HG02938 (cell line): ENCODE data around the gene PRR15L.
"Not testable (repeated sequence)": the region's sequence is repeated elsewhere in the genome, so short reads cannot be mapped to it uniquely, and the experiment has no call there.

Experiments used
- ATAC-seq: cut with Tn5 transposase; IDR thresholded peaks from one replicate; pipeline ENCODE4 v1.9.1; 2021; ENCODE audit warnings: mild to moderate bottlenecking, moderate library complexity; ENCODE audit not compliant: unreplicated experiment

Gene PRR15L

DNA sequence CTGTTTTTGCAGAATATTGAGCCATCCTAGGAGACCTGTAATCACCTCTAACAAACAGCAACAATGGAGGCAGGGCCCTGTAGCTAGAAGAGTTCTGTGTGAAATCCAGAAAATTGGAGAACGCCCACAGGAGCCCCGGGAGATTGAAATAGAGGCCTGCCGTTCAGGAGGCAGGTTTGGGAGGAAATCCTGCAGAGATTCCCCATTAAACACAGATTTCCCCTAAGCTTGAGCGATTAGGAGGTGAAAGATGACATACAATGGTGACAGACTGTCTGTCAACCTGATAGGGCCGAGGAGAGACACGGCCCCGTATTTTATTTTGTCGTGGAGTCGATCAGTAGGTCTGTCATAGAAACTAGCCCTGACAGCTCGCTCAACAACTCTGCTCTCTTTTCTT lies 31.5 kb upstream of the PRR15L start:
- no peak for ATAC-seq

DNA sequence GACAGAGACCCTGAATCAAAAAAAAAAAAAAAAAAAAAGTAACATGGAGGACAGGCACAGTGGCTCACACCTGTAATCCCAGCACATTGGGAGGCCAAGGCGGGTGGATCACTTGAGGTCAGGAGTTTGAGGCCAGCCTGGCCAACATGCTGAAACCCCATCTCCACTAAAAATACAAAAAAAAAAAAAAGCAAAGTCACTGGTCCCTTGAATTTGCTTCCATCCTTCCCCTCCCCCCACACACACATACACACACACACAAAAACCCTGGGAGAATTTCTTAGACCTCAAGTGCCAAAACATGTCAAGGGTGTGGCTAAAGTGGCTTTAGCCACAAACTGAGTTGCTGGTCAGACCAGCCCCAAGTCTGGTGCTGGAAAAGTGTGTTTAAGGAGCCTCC lies 30.8 kb upstream of the PRR15L start:
- not testable (repeated sequence) for ATAC-seq

DNA sequence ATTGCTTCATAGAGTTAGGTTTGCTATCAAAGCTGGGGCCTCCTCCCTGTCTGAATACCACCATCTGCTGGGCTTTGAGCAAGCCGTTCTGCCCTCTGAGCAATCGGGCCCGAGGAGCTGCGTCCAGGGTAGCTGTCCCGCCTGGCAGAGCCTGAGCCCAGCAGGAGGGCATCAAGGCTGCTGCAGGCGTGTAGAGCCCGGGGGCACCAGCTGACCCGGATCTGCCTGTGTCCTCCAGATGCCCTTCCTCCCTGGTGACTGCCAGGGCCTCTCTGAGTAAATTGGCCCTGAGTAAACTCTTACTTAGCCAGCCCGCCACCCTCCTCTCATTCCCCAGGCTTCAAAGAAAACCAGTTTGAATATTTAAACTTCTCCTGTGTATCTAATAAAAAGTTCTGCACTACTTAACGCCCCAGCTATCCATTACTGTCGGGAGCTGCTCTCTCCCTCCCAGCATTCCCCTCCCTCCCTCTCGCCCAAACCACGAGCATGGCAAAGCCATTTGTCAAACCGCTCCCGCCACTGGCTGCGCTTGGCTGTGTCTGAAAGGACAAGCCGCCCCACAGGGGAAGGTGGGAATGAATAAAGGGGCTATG lies 29.7 kb upstream of the PRR15L start:
- no peak for ATAC-seq

DNA sequence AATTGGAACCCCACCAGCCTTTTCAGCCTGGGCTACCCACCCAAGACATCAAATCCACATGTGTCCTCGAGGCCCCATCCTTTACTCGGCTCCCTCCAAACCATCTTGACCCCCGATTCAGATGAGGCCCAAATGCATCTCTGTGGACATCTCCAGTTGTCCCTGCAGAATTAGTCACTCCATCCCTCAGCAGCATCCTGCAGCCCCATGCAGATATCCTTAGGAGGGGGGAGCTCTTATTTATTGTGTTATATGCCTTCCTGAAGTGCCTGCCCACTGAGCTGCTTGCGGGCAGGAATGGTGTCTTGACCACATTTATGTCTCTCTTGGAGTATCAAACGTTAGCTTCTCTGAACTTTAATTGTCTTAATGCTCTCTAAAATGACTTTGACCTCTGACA lies 28.8 kb upstream of the PRR15L start:
- no peak for ATAC-seq

DNA sequence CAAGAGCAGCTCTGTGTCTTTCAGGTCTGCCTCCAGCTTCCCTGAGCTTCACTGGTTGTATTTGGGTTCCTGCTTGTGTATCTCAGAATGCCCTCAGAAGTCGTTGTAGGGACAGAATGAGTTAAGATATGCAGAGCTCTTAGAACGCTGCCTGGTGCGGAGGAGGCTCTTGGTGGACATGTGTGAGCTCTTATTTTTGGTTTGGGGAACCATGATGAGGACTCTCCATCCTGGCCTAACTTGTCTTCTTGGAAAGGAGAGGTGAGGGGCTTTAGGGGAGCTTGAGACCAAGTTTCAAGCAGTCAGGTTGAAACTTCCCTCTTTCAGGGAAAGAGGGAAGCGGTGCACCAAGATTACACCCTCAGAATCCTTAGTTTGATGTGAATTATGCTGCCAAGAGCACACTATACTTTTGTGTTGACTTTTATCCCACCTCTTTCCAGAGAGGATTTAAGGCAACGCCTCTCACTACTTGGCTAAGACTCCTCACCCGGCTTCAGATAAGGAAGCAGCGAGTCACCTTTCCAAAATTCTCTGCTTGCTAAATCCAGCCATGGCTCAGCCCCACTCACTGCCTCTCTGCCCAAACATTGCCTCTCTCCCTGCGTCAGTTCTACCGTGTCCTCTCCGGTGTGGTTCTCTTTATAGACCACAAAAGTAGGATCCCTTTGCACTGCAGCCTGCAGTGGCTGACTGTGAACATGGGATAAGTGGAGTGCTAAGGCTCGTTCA lies 26.0 kb upstream of the PRR15L start:
- no peak for ATAC-seq

DNA sequence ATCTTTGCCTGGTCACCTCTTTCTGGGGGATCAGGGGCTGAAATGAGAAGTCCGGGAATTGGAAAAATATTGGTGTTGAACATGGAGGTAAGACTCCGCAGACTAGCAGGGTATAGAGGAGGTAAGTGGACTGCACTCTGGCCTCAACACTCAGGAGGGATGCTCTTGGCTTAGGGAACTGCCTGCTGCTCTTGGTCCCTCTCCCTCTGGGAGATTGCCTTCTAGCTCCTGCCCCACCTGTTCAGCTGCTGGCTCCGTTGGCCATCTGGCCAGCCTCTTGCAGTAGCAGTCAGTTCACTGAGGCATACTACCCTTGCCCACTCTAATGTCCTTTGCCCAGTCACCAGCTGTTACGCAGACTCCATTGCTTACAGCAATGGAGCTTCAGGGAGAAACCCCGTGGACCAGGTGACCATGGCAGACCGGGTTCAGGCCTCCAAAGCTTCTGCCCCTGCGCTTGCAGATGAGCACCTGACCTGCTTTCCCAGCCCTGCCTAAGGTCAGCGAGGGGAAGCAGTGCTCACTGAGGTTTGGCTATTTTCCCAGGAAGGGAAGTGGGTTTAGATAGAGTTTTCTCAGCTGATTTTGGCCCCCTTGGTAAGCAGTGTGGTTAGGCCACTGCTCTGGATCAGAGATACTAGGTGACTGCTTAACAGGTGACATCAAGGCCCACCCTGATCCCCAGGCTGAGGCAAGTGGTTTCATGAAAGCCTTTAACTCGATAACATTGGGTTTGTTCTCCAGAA lies 25.1 kb upstream of the PRR15L start:
- no peak for ATAC-seq

DNA sequence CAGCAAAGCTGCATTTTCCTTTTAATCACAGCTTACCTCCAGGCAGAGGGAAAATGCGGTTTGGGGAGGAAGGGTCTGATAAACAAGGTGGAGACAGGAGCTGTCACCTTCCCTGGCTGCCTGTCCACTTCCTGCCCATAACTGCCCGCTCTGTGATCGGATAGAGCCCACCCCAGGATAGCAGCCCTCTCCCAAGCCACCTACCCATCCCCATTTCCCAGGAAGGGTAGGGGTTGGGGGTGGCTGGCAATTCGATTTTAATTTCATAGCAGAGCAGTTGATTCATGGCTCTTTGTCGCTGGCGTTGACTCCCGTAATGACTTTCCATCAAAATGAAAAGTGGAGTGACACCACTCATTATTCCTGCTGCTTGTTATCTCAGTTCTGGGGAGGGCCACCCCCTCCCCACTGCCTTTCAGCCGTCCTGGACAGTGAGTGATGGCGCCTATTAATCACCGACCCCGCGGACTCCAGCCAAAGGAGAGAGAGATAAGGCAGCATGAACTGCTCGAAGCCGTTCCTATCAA lies 24.5 kb upstream of the PRR15L start:
- no peak for ATAC-seq

DNA sequence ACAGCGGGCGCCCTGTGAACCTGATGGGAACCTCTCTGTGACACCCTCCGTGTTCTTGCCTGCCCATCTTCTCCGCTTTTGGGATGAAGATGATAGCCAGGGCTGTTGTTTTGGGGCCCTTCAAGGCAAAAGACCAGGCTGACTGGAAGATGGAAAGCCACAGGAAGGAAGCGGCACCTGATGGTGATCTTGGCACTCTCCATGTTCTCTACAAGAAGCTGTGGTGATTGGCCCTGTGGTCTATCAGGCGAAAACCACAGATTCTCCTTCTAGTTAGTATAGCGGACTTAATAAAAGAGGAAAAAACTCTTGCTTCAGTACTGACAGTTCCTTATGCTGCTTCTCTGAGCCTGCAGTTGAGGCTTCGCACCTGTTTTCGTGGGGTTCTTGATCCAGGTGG lies 23.8 kb upstream of the PRR15L start:
- no peak for ATAC-seq

DNA sequence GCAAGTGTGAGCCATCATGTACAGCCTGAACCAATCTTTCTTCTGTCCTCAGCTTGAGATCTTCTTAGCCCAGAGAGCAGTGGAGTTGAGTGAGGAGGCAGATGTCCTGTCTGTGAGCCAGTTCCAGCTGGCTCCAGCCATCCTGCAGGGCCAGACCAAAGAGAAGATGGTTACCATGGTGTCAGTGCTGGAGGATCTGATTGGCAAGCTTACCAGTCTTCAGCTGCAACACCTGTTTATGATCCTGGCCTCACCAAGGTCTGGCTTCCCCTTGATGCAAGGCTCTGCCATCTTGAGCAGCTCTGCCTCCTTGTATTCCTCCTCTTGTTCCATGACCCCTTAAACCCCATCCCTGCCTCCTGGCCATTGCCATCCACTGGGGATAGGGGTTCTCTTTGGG lies 22.9 kb upstream of the PRR15L start:
- ATAC-seq, result no peak

DNA sequence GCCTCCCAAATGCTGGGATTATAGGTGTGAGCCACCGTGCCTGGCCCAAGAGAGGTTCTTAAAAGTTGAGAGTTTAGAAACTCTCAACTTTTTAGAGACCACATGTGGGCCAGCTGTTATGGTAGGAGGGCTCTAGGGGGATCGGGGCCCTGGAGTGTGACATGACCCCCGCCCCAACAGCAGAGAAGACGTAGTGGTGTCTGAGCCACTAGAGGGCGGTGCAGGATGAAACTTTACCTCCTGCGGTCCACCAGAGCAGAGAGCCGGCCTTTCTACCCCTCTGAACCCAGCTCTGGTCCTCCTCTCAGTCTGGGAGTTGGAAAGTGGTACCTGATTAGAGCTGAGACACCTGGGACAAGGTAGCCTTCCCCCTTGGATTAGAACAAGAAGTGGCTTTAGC lies 20.6 kb upstream of the PRR15L start:
- ATAC-seq, result no peak

DNA sequence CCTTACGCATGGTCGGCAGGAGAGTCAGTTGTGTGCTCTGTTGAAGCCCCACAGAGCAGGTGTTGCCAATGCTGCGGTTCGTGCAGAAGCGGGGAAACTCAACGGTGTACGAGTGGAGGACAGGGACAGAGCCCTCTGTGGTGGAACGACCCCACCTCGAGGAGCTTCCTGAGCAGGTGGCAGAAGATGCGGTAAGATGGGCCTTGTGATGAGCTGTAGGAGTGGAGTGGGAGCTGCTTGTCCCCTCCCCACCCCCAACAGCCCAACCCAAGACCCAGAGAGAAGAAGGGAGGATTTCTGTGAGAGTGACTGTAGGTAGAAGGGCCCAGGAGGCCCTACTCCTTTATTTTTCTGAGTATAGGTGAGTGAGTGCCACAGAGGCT lies 18.1 kb upstream of the PRR15L start:
- ATAC-seq, result no peak

DNA sequence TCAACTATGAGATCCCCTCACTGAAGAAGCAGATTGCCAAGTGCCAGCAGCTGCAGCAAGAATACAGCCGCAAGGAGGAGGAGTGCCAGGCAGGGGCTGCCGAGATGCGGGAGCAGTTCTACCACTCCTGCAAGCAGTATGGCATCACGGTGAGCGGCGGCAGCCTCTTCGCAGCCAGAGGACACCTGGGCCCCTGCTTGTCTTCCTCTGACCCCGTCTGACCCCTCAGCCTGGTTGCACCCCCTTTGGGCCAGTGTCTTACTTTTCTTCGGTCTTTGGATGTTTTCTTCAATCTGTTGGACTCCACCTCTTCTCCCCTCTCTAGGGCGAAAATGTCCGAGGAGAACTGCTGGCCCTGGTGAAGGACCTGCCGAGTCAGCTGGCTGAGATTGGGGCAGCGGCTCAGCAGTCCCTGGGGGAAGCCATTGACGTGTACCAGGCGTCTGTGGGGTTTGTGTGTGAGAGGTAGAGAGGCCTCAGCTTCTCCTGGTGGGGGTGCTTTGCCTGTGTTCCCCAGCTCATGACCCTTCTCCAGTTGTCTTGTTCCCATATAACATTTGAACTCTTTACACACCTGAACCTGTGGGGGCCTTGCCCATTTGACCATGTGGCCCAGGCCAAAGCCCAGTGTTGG lies 17.6 kb upstream of the PRR15L start:
- ATAC-seq, result no peak

DNA sequence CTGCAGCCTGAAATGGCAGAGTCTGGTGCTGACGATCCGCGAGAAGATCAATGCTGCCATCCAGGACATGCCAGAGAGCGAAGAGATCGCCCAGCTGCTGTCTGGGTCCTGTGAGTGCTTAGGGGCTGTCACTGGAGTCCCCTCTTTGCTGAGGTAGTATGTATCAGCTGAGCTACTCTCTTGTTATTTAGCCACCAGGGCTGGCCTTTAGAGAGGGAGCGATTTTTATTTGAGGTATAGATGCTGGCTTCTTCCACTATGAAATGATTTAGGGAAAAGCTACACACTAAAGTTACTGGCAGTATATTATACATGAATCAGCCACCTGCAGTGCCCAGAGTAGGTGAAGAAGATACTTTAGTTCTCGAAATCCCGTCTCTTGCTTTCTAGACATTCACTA lies 15.9 kb upstream of the PRR15L start:
- ATAC-seq, result no peak

DNA sequence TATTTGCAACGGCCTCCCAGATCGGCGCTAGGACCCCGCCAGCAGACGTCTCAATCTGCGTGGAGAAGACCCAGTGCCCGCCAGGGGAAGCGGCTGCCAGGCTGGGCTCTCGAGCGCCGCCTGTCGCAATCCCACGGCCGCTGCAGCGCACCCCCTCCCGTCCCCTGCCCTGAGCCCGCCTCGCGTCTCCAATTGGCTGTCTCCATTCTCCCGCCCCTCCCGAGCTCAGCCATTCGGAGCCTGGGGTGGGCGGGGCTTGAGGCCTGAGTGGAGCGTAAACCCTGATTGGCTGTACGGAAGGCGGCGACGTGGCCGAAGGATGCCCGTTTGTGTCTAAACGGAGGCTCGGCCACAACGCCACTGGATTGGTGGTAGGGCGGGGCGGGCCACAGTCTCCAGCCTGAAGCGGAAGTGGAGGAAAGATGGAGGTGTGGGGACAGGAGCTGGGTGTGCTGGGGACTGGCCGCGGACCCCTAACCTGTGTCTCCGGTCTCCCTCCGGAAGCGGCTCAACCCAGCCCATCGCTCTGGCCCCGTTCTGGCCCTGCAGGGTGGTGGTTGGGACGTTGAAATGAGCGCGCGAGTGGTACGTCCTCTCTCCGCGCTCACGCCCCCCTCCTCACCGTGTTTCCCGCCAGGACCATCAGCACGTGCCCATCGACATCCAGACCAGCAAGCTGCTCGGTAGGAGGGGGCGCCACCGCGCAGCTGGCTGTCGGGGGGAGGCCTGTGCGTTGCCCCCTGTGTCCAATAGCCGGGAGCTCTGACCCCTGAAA lies 13.2 kb upstream of the PRR15L start, which contains the start of gene CDK5RAP3:
TSS of gene CDK5RAP3 (plus strand) at position 389 of the 775 bp plus-strand sequence. CDS start at position 423, 34 bp downstream.
- ATAC-seq, result peak; percentile 94

DNA sequence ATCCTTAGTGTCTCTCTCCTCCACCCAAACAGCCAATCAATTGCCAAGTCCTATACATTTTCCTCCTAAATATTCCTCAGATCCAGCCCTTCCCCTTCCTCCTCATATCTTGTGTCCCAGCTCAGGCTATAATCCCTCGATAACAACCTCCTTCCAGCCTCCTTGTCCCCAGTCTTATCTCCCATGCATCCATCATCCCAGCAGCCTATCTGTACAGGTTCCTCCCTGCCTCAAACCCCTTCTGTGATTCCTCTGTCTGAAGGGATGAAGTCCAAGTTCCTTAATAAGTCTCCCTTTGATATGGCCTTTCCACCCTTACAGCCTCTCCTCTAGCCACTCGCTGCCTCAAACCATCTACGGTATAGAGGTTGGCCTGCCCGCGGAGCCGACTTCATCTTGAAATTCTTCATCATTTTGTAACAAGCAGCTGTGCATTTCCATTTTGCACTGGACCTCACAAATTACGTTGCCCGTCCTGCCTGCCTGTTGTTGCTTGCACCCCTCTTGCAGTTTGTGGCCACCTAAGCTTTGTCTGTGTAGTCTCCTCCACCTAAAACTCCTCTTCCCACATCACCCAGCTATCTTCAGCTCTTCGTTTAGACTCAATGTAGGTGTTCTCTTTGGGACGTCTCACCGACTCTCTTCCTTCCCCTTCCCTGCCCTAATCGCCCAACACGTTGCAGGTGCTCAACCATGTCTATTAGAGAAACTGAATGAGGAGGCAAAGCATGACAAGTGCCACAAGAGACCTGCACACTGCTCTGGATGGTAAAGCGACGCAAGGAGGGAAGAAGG lies 12.4 kb upstream of the PRR15L start:
- ATAC-seq, result no peak

DNA sequence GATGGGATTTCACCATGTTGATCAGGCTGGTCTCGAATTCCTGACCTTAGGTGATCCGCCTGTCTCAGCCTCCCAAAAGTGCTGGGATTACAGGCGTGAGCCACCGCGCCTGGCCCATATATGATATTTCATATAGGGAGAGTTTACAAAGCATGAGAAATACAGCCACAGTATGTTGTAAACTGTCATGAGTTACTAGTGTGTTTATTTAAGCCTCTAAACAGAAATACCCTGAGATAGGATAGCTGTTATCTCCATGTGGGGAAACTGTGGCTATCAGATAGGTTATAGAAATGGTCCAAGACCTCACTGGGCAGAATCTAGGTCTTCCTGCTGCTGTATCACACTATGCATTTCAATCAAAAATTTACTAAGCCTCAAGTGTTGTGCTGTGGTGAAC lies 11.2 kb upstream of the PRR15L start:
- ATAC-seq, result no peak

DNA sequence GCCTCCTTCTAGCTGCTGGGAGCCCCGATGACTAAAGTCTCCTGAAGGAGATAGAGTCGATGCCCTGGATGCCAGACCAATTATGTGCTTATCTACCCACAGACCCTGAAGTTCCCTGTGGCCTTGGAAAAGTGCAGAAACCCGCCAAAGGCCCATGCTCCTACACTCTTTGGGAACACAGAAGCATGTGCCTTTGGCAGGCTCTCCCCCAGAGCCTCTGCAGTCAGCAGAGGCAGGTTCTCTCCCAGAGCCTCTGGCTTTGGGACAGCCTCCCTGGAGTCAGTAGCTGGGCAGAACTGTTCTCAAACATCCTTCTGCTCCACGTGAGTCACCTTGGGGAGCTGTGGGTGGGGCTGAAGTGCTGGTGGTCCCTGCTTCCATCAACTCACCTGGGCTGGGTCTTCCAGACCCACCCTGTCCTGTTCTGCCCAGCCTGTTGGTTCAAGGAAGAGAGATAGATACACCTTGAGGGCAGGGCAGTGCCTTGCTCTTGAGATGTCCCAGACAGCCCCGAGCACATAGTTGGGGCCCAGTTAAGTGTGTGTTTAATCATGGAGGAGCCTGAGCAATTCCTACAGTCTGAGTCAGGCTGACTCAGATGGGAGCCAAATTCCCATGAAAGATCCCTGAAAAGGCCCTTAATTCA lies 10.0 kb upstream of the PRR15L start:
- no peak for ATAC-seq

DNA sequence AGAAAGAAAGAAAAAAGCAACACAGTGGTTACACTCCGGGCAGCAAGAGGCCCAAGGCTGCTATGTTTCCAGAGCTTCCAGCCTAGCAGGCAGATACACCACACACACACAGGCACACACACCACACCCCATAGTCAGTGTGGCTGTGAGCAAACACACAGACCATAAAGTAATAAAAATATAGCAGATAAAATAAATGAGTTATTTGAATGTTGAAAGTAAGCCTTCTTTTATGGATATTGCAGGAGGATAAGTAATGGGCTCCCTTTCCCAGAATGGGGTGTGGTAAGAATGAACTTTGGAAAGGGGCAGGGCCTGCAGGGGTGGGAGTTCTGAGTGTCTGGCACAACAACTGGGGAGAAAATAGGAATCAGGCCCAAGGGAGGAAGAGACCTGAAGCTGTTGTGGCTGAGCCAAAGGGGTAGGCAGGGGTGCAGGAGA lies 8.4 kb upstream of the PRR15L start:
- ATAC-seq, result no peak

DNA sequence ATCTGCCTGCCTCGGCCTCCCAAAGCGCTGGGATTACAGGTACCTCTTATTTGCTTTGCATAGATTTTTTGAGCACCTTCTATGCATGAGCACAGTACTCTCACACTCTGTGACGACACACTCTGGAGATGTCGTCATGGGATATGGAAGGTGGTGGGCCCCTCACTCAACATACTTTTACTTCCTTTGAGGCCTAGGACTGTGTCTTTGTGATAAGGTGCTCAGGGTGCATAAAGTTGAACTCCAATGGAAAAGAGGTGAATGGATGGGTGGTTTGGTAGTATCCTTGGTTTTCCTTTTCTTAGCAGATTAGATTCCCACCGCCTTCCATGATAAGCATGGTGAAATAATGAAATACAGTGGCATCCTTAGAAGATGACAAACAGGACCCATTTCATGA lies 7.2 kb upstream of the PRR15L start:
- ATAC-seq, result no peak
